GM12878 (cell line): Measurements from ENCODE around the gene KANSL3. TPM values are rescaled to one million over a fixed set of nuclear protein-coding genes. Genes with fewer than 3 reads are reported as not detected.

Source experiments
- ATAC-seq: fragments of 200-7000 bp; cut with Tn5 transposase; 3 replicates; pipeline ENCODE4 v1.9.1; 2020; ENCODE audit warnings: mild to moderate bottlenecking, moderate library complexity
- BruUV-seq: library from RNA; stranded (reverse); fragments of 400-500 nt; replicated peaks from 2 replicates; lab custom pipeline; 2021; lab: Mats Ljungman, UMichigan
- CTCF ChIA-PET: fragments of 300-600 bp; sonication (Branson Sonifier 250); formaldehyde crosslinking; extraction: SDS; loops from one replicate; lab custom pipeline; 2021; ENCODE audit warnings: inconsistent platforms; lab: Yijun Ruan, JAX
- POLR2A ChIA-PET: fragments of 350-600 bp; formaldehyde crosslinking; extraction: SDS; loops from one replicate; lab custom pipeline; 2021; ENCODE audit warnings: inconsistent platforms; lab: Charles Lee
- RAD21 ChIA-PET: fragments of 300-600 bp; sonication (Branson Sonifier 250); formaldehyde crosslinking; loops from one replicate; lab custom pipeline; 2023; ENCODE audit warnings: antibody characterized with exemption; ENCODE audit not compliant: unreplicated experiment; lab: Charles Lee
- SMC1A ChIA-PET: fragments of 300-600 bp; sonication (Branson Sonifier 250); formaldehyde crosslinking; loops from one replicate; lab custom pipeline; 2023; ENCODE audit not compliant: unreplicated experiment, uncharacterized antibody; lab: Charles Lee
- DNase-seq: peaks from one replicate; pipeline ENCODE4 v3.0.0-alpha.2; 2011; ENCODE audit warnings: low read depth, low spot score
- FAIRE-seq: peaks from 3 replicates; lab custom pipeline; 2011; peaks lifted over from hg19 to GRCh38; lab: Jason Lieb, UNC
- H2AFZ ChIP-seq: 2 replicates; pipeline ENCODE4 v1.6.0; 2011; ENCODE audit warnings: low read depth, low read length, control low read depth; ENCODE audit not compliant: control insufficient read depth
- H3K27ac ChIP-seq: 2 replicates; pipeline ENCODE4 v1.5.1; 2011; ENCODE audit warnings: control low read depth; ENCODE audit not compliant: control insufficient read depth, insufficient read depth
- H3K27me3 ChIP-seq, 2 experiments: replicated peaks in 1 of 2; 2 replicates each; pipeline versions ENCODE4 v1.6.0 to v1.6.1; 2011; ENCODE audit warnings: low read length in 1 of 2; ENCODE audit not compliant: control insufficient read depth in 2 of 2, insufficient read depth in 2 of 2
- H3K36me3 ChIP-seq, 2 experiments: 2 replicates each; pipeline ENCODE4 v1.5.1; 2011; ENCODE audit warnings: low read length in 1 of 2; ENCODE audit not compliant: control insufficient read depth in 2 of 2, insufficient read depth in 2 of 2
- H3K4me1 ChIP-seq: 2 replicates; pipeline ENCODE4 v1.6.1; 2011; ENCODE audit warnings: mild to moderate bottlenecking, low read length, moderate library complexity, mixed read lengths; ENCODE audit not compliant: control insufficient read depth, insufficient read depth
- H3K4me2 ChIP-seq: 2 replicates; pipeline ENCODE4 v1.6.0; 2011; ENCODE audit warnings: control low read depth; ENCODE audit not compliant: control insufficient read depth, insufficient read depth
- H3K4me3 ChIP-seq: fragments of 200-600 bp; sonication (generic); 2 replicates; pipeline ENCODE4 v1.5.1; 2016
- H3K79me2 ChIP-seq: 2 replicates; pipeline ENCODE4 v1.6.0; 2011; ENCODE audit warnings: low read length; ENCODE audit not compliant: control insufficient read depth, insufficient read depth
- H3K9ac ChIP-seq: 2 replicates; pipeline ENCODE4 v1.8.0; 2011; ENCODE audit warnings: low read length, control low read depth, mixed read lengths; ENCODE audit not compliant: control insufficient read depth, insufficient read depth
- H3K9me3 ChIP-seq: replicated peaks from 3 replicates; pipeline ENCODE4 v1.5.1; 2011; ENCODE audit warnings: mild to moderate bottlenecking, low read length; ENCODE audit not compliant: control insufficient read depth, insufficient read depth
- H4K20me1 ChIP-seq: 2 replicates; pipeline ENCODE4 v1.6.0; 2011; ENCODE audit not compliant: control insufficient read depth, insufficient read depth
- BHLHE40 ChIP-seq, 2 experiments: fragments of 450-650 bp in 1 of 2; IDR thresholded peaks; 2 replicates each; pipeline ENCODE4 v1.6.1; 2011 to 2017; ENCODE audit warnings: low read depth in 2 of 2, borderline replicate concordance in 1 of 2, improper control_type of control experiment in 1 of 2, low read length in 1 of 2, mild to moderate bottlenecking in 1 of 2
- CBX3 ChIP-seq: fragments of 200-600 bp; sonication (generic); IDR thresholded peaks from 2 replicates; pipeline ENCODE4 v1.6.1; 2016; ENCODE audit warnings: low read depth, borderline replicate concordance
- IRF4 ChIP-seq: IDR thresholded peaks from 2 replicates; pipeline ENCODE4 v1.6.1; 2011; ENCODE audit warnings: low read depth, low read length
- MTA2 ChIP-seq: fragments of 450-650 bp; IDR thresholded peaks from 2 replicates; pipeline ENCODE4 v1.6.1; 2016; ENCODE audit warnings: low read depth, mild to moderate bottlenecking, moderate library complexity
- WGBS: methylation state at CpG from one replicate; pipeline ENCODE4 v1.1.6; 2016; ENCODE audit warnings: low lambda C conversion rate; ENCODE audit not compliant: insufficient replicate concordance, insufficient coverage; ENCODE audit errors: missing lambda C conversion rate; 5-methylcytosine and 5-hydroxymethylcytosine counted together
- in situ Hi-C: fragments of 300-500 bp; cut with MboI; formaldehyde crosslinking; loops from 9 replicates; pipeline ENCODE4 v1.14.3; 2018; ENCODE audit warnings: mixed read lengths
- intact Hi-C: fragments of 100-400 bp; cut with micrococcal nuclease; formaldehyde crosslinking; loops from one replicate; pipeline ENCODE4 v1.14.2; 2022; ENCODE audit not compliant: unreplicated experiment
- polyA plus RNA-seq, 11 experiments: library from polyadenylated mRNA; depleted of rRNA in 4 of 11; unstranded in 6 of 11; stranded (reverse) in 5 of 11; fragments of >200 nt; fragmentation: Nextera tagmentation in 4 of 11; fragmentation: Illumina TruSeq in 1 of 11; extraction: Ambion mirVana in 4 of 11; extraction: Trizol in 1 of 11; gene quantifications; 1 replicate in 1 of 11; 2 replicates in 10 of 11; pipeline versions ENCODE4 v1.2.1 to v1.2.3, GENCODE V29; 2011 to 2016; ENCODE audit warnings: inconsistent platforms in 2 of 11, missing spikeins in 2 of 11, low read depth in 1 of 11
- total RNA-seq, 4 experiments: library from RNA; depleted of rRNA in 3 of 4; stranded (reverse); fragments of >200 nt in 3 of 4; fragmentation: Illumina TruSeq in 1 of 4; extraction: Trizol in 1 of 4; gene quantifications; 2 replicates each; pipeline versions ENCODE4 v1.2.1 to v1.2.3, GENCODE V29; 2013 to 2021

The KANSL3 gene
- total and polyA plus RNA-seq, 10 of the 15 experiments (the other 5 are each of a cell fraction or from before 2014, with no cell fraction given): 5.6 to 25.9 (median 16.7) TPM

DNA sequence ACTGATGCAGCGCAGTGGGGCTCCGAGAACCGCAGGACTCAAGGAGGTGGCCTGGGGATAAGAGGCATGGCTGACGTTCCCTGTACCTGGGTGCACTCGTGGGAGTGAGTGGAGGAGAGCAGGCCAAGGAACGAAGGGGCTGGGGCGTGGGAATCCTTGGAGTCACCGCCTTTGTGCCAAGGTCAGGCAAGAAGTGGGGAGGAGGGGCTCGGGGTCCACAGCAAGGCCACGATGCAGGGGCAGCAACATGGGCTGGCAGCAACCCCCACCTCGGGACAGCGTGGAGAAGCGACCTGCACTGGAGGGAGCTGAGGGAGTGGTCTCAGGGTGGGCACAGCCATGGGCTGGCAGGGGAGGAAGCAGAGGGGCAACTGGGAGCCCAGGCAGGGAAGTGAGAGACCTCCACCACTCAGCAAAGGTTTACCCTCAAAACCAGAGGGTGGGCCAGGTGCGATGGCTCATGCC lies 82.9 kb downstream of the KANSL3 start:
- Histone ChIP-seq H3K4me2 (no peak overlapping the region), H3K9ac (no peak overlapping the region), H3K27ac (no peak overlapping the region), H3K4me3 (no peak overlapping the region), H4K20me1 (no peaks in the 10 kb centered on the region), H3K79me2 (no peaks in the 10 kb centered on the region), H3K27me3 (no peaks in the 10 kb centered on the region), H3K9me3 (no peaks in the 10 kb centered on the region), H2AFZ (no peak overlapping the region), H3K4me1 (no peaks in the 10 kb centered on the region), H3K36me3 (peaks cover 4 to 23% of the 10 kb centered on the region in 2 experiments; a peak in 3 of 4 replicates)
- POLR2A ChIA-PET: interaction anchor here (0.8 to 1.4 kb wide), 2 partner anchors 44 to 45 kb away, joined by 4 to 5 read pairs; no protein-coding TSS in a partner anchor
- WGBS: 81% methylated on average over 13 of the region's 14 CpGs
- intact Hi-C loops: loop anchor here (2.0 kb wide), 1 partner anchor 148 kb away; no protein-coding TSS in a partner anchor
- no TSS peak for BruUV-seq
- RAD21 ChIA-PET: interaction anchor here (1.8 to 5.4 kb wide), 5 partner anchors 24 to 150 kb away, joined by 7 to 56 read pairs (median 18); no protein-coding TSS in a partner anchor
- DNase-seq (no peak), ATAC-seq (no peak), FAIRE-seq (no peak)
- TF ChIP-seq MTA2 (no peak), CBX3 (no peak), IRF4 (no peak), BHLHE40 (IDR thresholded peaks at IDR 0.05; ENCODE audit: borderline replicate concordance in 1 of 2, low read depth in 2 of 2, low read length in 1 of 2) (no peak)
- SMC1A ChIA-PET: interaction anchor here (1.0 to 2.8 kb wide), 7 partner anchors 11 to 85 kb away, joined by 3 to 21 read pairs (median 4); no protein-coding TSS in a partner anchor
- CTCF ChIA-PET: interaction anchor here (0.7 to 5.9 kb wide), 13 partner anchors 10 to 563 kb away, joined by 3 to 64 read pairs (median 11); partner anchors contain the start of gene ARID5A
- in situ Hi-C loops: no loop called here
